Colonic mucosa (tissue), 4 donors: ENCODE measurements around the gene CAMK4. TPM values are rescaled to one million over a fixed set of nuclear protein-coding genes. Genes with fewer than 3 reads are reported as not detected.

Experiments
- DNase-seq: peaks from one replicate; pipeline ENCODE4 v3.0.0-alpha.2; 2020
- H3K27ac ChIP-seq: fragments of 200-600 bp; one replicate; pipeline ENCODE4 v1.8.0; 2021
- H3K27me3 ChIP-seq: fragments of 200-600 bp; one replicate; pipeline ENCODE4 v1.8.0; 2021
- H3K36me3 ChIP-seq: fragments of 200-600 bp; one replicate; pipeline ENCODE4 v1.8.0; 2021
- H3K4me1 ChIP-seq: fragments of 200-600 bp; one replicate; pipeline ENCODE4 v1.8.0; 2021; ENCODE audit warnings: mild to moderate bottlenecking
- H3K4me3 ChIP-seq: fragments of 200-600 bp; one replicate; pipeline ENCODE4 v1.8.0; 2021
- H3K9ac ChIP-seq, 2 donors: one replicate each; pipeline ENCODE4 v1.7.0; 2013; ENCODE audit warnings: control low read depth in 2 of 2, low read depth in 2 of 2, low read length in 2 of 2
- H3K9me3 ChIP-seq: fragments of 200-600 bp; one replicate; pipeline ENCODE4 v1.8.0; 2021
- CTCF ChIP-seq: fragments of 200-600 bp; IDR thresholded peaks from one replicate; pipeline ENCODE4 v1.8.0; 2022; ENCODE audit warnings: antibody characterized with exemption, mild to moderate bottlenecking
- intact Hi-C: fragments of 100-400 bp; cut with DNase I; formaldehyde crosslinking; loops from one replicate; pipeline ENCODE4 v1.14.1; 2022
- total RNA-seq, 2 donors: library from RNA; stranded (reverse); fragmentation: NEBNext Ultra II Directional in 1 of 2; extraction: Animal tissue kit (Norgen Biotek cat#: 25700) in 1 of 2; gene quantifications; one replicate each; pipeline ENCODE4 v1.2.1, GENCODE V29; 2021
- donor health status: healthy.
- donor health status: DM: no; HTN: no; CAD: no.
- donor health status: DM: no; HTN: no; CAD: no.

The CAMK4 gene
- total RNA-seq, 2 donors from 2014 or later = 2.4 to 2.9 TPM

- H3K27me3 ChIP-seq = no peaks in the 10 kb centered on the region
- H3K9me3 ChIP-seq = no peaks in the 10 kb centered on the region
- H3K4me1 ChIP-seq = no peaks in the 10 kb centered on the region
- no peak overlapping the region for H3K4me3 ChIP-seq
- no peak for TF ChIP-seq CTCF
- intact Hi-C loops = no loop called here
- no peak overlapping the region for H3K27ac ChIP-seq
- no peaks in the 10 kb centered on the region for H3K36me3 ChIP-seq
- H3K9ac ChIP-seq = no peak overlapping the region
- no peak for DNase-seq
These were observed 14.4 kb downstream of the CAMK4 start for GRCh38 chr5:111238431-111239225.

GRCh38 chr5:111241696-111242095 lies 17.5 kb downstream of the CAMK4 start:
- Histone ChIP-seq H3K27ac (no peak overlapping the region), H3K9me3 (no peaks in the 10 kb centered on the region), H3K27me3 (no peaks in the 10 kb centered on the region), H3K4me1 (no peaks in the 10 kb centered on the region), H3K4me3 (no peak overlapping the region), H3K9ac (no peak overlapping the region), H3K36me3 (no peaks in the 10 kb centered on the region)
- intact Hi-C loops = no loop called here
- no peak for DNase-seq
- TF ChIP-seq CTCF = no peak

- no peaks in the 10 kb centered on the region for H3K27me3 ChIP-seq
- H3K4me3 ChIP-seq = no peak overlapping the region
- no peak for DNase-seq
- no peak overlapping the region for H3K9ac ChIP-seq
- intact Hi-C loops = no loop called here
- no peak for TF ChIP-seq CTCF
- no peaks in the 10 kb centered on the region for H3K36me3 ChIP-seq
- H3K27ac ChIP-seq = no peak overlapping the region
- no peaks in the 10 kb centered on the region for H3K9me3 ChIP-seq
- H3K4me1 ChIP-seq = no peaks in the 10 kb centered on the region
These were observed 18.4 kb downstream of the CAMK4 start for GRCh38 chr5:111242606-111243005.

GRCh38 chr5:111243318-111243717 lies 19.1 kb downstream of the CAMK4 start:
- H3K9ac ChIP-seq = no peak overlapping the region
- H3K27ac ChIP-seq = no peak overlapping the region
- H3K9me3 ChIP-seq = no peaks in the 10 kb centered on the region
- no peak overlapping the region for H3K4me3 ChIP-seq
- intact Hi-C loops = no loop called here
- DNase-seq = no peak
- TF ChIP-seq CTCF = no peak
- no peaks in the 10 kb centered on the region for H3K4me1 ChIP-seq
- H3K36me3 ChIP-seq = no peaks in the 10 kb centered on the region
- no peaks in the 10 kb centered on the region for H3K27me3 ChIP-seq

DNA sequence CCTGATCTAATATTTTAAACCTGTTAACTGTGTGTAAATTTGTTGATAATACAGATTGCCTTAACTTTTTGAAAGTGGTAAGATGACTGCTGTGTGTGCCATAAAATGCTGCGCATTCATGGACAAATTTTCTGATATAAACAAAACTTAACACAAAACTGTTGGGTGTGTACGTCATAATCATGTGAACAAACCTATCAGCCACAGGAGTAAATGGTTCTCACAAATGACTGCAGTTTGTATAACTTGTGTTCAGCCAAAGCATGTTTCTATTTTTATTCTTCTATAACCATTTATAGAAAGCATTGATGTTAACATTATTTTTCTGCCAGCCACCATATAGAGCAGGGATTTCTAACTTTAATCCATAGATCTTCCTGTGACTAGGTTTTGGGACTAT lies 21.5 kb downstream of the CAMK4 start:
- Histone ChIP-seq H3K27ac (no peak overlapping the region), H3K9me3 (no peaks in the 10 kb centered on the region), H3K9ac (no peak overlapping the region), H3K4me1 (no peaks in the 10 kb centered on the region), H3K27me3 (no peaks in the 10 kb centered on the region), H3K4me3 (no peak overlapping the region), H3K36me3 (no peaks in the 10 kb centered on the region)
- intact Hi-C loops = no loop called here
- TF ChIP-seq CTCF = no peak
- no peak for DNase-seq
